Neural cell (in vitro differentiated cells): ENCODE data around the gene MSI2. TPM values are rescaled to one million over a fixed set of nuclear protein-coding genes. Genes with fewer than 3 reads are reported as not detected.

ENCODE experiments used
- H2AFZ ChIP-seq: fragments of 200-600, 300-800 bp; sonication (generic), shearing (Covaris generic); 2 replicates; pipeline ENCODE4 v1.6.0; 2014; ENCODE audit warnings: low read depth, mild to moderate bottlenecking, antibody characterized with exemption, low read length, moderate library complexity
- H3F3A ChIP-seq: fragments of 200-600 bp; shearing (Covaris generic); 2 replicates; pipeline ENCODE4 v1.6.1; 2016; ENCODE audit warnings: mild to moderate bottlenecking, moderate library complexity, mixed read lengths, antibody characterized with exemption, low read length; ENCODE audit not compliant: insufficient read depth, poor library complexity, severe bottlenecking
- H3K27ac ChIP-seq: fragments of 200-600, 300-800 bp; sonication (generic), shearing (Covaris generic); 2 replicates; pipeline ENCODE4 v1.5.1; 2014; ENCODE audit warnings: mild to moderate bottlenecking, low read length, moderate library complexity
- H3K27me3 ChIP-seq: fragments of 300-800, 200-600 bp; sonication (generic), shearing (Covaris generic); 2 replicates; pipeline ENCODE4 v1.6.0; 2014; ENCODE audit warnings: mild to moderate bottlenecking, low read depth, low read length, moderate library complexity; ENCODE audit not compliant: insufficient read depth
- H3K36me3 ChIP-seq: fragments of 300-800, 200-600 bp; sonication (generic), shearing (Covaris generic); 2 replicates; pipeline ENCODE4 v1.5.1; 2014; ENCODE audit warnings: mild to moderate bottlenecking, antibody characterized with exemption, low read length, moderate library complexity; ENCODE audit not compliant: insufficient read depth
- H3K4me2 ChIP-seq: fragments of 300-800, 200-600 bp; sonication (generic), shearing (Covaris generic); 2 replicates; pipeline ENCODE4 v1.6.0; 2014; ENCODE audit warnings: mild to moderate bottlenecking, low read length
- H3K4me3 ChIP-seq: fragments of 300-800, 200-600 bp; sonication (generic), shearing (Covaris generic); 2 replicates; pipeline ENCODE4 v1.5.1; 2014; ENCODE audit warnings: mild to moderate bottlenecking, low read length, moderate library complexity
- H3K79me2 ChIP-seq: fragments of 200-600 bp; shearing (Covaris generic); replicated peaks from 2 replicates; pipeline ENCODE4 v1.6.0; 2014; ENCODE audit warnings: mild to moderate bottlenecking, low read length, moderate library complexity; ENCODE audit not compliant: insufficient read depth
- H3K9ac ChIP-seq: fragments of 300-800, 200-600 bp; sonication (generic), shearing (Covaris generic); 2 replicates; pipeline ENCODE4 v1.6.1; 2016; ENCODE audit warnings: mild to moderate bottlenecking, low read length, mixed read lengths
- H3K9me2 ChIP-seq: fragments of 200-600 bp; shearing (Covaris generic); 2 replicates; pipeline ENCODE4 v1.6.1; 2016; ENCODE audit warnings: mild to moderate bottlenecking, low read length, mixed read lengths; ENCODE audit not compliant: insufficient read depth
- H3K9me3 ChIP-seq: fragments of 200-600, 300-800 bp; sonication (generic), shearing (Covaris generic); 2 replicates; pipeline ENCODE4 v1.6.1; 2016; ENCODE audit warnings: mild to moderate bottlenecking, mixed run types, low read length, moderate library complexity, mixed read lengths
- H4K20me1 ChIP-seq: fragments of 200-600 bp; shearing (Covaris generic); 2 replicates; pipeline ENCODE4 v1.6.1; 2016; ENCODE audit warnings: mild to moderate bottlenecking, mixed run types; ENCODE audit not compliant: insufficient read depth
- EP300 ChIP-seq: fragments of 450-650 bp; conservative IDR thresholded peaks from 2 replicates; pipeline ENCODE4 v1.6.1; 2014; ENCODE audit warnings: antibody characterized with exemption, mild to moderate bottlenecking, moderate library complexity; ENCODE audit not compliant: poor library complexity, severe bottlenecking
- EZH2 ChIP-seq: fragments of 200-600, 300-800 bp; shearing (Covaris generic), sonication (generic); IDR thresholded peaks from 2 replicates; pipeline ENCODE4 v1.6.1; 2014; ENCODE audit warnings: antibody characterized with exemption, low read length, borderline replicate concordance, mild to moderate bottlenecking; ENCODE audit not compliant: insufficient read depth, poor library complexity, severe bottlenecking
- MXI1 ChIP-seq: fragments of 450-650 bp; conservative IDR thresholded peaks from 2 replicates; pipeline ENCODE4 v1.6.1; 2014; ENCODE audit warnings: antibody characterized with exemption, mild to moderate bottlenecking; ENCODE audit not compliant: poor library complexity, severe bottlenecking
- POLR2AphosphoS5 ChIP-seq: IDR thresholded peaks from 2 replicates; pipeline ENCODE4 v1.6.1; 2012
- RAD21 ChIP-seq: fragments of 450-650 bp; conservative IDR thresholded peaks from 2 replicates; pipeline ENCODE4 v1.6.1; 2014; ENCODE audit warnings: antibody characterized with exemption, mild to moderate bottlenecking, moderate library complexity
- SMC3 ChIP-seq: fragments of 450-650 bp; conservative IDR thresholded peaks from 2 replicates; pipeline ENCODE4 v1.6.1; 2014; ENCODE audit warnings: antibody characterized with exemption, mild to moderate bottlenecking, moderate library complexity; ENCODE audit not compliant: poor library complexity
- TAF1 ChIP-seq: IDR thresholded peaks from 2 replicates; pipeline ENCODE4 v1.6.1; 2012; ENCODE audit warnings: low read depth
- polyA plus RNA-seq: library from polyadenylated mRNA; depleted of rRNA; stranded (reverse); fragments of >200 nt; gene quantifications from 2 replicates; pipeline ENCODE4 v1.2.3, GENCODE V29; 2014
- TF ChIP-seq, protein P1 (sequence below): fragments of 450-650 bp; IDR thresholded peaks from 2 replicates; pipeline ENCODE4 v1.5.1; 2014; ENCODE audit warnings: antibody characterized with exemption, mild to moderate bottlenecking, moderate library complexity; ENCODE audit not compliant: poor library complexity, severe bottlenecking
- TF ChIP-seq, protein P2 (sequence below): IDR thresholded peaks from 2 replicates; pipeline ENCODE4 v1.6.1; 2012; ENCODE audit warnings: borderline replicate concordance

MSI2 gene
- polyA plus RNA-seq, 1 donor from 2014 or later: 61.4 TPM

DNA sequence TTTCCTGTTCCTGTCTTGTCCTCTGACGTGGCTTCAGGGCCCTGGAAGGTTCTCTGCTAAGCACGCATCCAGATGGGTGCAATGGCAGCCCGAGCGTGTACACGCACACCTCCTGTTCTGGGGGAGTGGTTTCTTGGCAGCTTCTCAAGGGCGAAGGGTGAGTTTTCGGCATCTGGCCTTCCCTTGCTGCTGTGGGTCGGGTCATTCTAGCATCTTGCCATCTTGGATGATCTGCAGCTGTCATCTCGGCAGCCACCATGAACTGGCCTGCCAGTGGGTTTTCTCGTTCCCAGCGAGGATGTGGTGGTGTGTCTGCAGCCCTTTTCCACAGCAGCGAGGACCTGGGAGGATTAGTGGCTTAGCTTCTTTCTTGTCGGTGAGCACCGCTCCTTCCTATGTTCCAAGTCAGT, 10.6 kb downstream of the MSI2 start:
- Histone ChIP-seq H3K9me2 (no peaks in the 10 kb centered on the region), H3K4me3 (no peak overlapping the region), H3K4me2 (no peak overlapping the region), H4K20me1 (no peaks in the 10 kb centered on the region), H3K9ac (no peak overlapping the region), H2AFZ (no peak overlapping the region), H3F3A (no peaks in the 10 kb centered on the region), H3K79me2 (peaks cover 69% of the 10 kb centered on the region), H3K27me3 (no peaks in the 10 kb centered on the region), H3K27ac (no peak overlapping the region), H3K9me3 (no peaks in the 10 kb centered on the region), H3K36me3 (peaks cover 24% of the 10 kb centered on the region)
- TF ChIP-seq TAF1 (no peak), POLR2AphosphoS5 (no peak), MXI1 (no peak), SMC3 (no peak), RAD21 (no peak), EZH2 (no peak), EP300 (no peak)
- TF ChIP-seq, protein P1, sequence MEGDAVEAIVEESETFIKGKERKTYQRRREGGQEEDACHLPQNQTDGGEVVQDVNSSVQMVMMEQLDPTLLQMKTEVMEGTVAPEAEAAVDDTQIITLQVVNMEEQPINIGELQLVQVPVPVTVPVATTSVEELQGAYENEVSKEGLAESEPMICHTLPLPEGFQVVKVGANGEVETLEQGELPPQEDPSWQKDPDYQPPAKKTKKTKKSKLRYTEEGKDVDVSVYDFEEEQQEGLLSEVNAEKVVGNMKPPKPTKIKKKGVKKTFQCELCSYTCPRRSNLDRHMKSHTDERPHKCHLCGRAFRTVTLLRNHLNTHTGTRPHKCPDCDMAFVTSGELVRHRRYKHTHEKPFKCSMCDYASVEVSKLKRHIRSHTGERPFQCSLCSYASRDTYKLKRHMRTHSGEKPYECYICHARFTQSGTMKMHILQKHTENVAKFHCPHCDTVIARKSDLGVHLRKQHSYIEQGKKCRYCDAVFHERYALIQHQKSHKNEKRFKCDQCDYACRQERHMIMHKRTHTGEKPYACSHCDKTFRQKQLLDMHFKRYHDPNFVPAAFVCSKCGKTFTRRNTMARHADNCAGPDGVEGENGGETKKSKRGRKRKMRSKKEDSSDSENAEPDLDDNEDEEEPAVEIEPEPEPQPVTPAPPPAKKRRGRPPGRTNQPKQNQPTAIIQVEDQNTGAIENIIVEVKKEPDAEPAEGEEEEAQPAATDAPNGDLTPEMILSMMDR: no peak
- TF ChIP-seq, protein P2, sequence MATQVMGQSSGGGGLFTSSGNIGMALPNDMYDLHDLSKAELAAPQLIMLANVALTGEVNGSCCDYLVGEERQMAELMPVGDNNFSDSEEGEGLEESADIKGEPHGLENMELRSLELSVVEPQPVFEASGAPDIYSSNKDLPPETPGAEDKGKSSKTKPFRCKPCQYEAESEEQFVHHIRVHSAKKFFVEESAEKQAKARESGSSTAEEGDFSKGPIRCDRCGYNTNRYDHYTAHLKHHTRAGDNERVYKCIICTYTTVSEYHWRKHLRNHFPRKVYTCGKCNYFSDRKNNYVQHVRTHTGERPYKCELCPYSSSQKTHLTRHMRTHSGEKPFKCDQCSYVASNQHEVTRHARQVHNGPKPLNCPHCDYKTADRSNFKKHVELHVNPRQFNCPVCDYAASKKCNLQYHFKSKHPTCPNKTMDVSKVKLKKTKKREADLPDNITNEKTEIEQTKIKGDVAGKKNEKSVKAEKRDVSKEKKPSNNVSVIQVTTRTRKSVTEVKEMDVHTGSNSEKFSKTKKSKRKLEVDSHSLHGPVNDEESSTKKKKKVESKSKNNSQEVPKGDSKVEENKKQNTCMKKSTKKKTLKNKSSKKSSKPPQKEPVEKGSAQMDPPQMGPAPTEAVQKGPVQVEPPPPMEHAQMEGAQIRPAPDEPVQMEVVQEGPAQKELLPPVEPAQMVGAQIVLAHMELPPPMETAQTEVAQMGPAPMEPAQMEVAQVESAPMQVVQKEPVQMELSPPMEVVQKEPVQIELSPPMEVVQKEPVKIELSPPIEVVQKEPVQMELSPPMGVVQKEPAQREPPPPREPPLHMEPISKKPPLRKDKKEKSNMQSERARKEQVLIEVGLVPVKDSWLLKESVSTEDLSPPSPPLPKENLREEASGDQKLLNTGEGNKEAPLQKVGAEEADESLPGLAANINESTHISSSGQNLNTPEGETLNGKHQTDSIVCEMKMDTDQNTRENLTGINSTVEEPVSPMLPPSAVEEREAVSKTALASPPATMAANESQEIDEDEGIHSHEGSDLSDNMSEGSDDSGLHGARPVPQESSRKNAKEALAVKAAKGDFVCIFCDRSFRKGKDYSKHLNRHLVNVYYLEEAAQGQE: no peak

DNA sequence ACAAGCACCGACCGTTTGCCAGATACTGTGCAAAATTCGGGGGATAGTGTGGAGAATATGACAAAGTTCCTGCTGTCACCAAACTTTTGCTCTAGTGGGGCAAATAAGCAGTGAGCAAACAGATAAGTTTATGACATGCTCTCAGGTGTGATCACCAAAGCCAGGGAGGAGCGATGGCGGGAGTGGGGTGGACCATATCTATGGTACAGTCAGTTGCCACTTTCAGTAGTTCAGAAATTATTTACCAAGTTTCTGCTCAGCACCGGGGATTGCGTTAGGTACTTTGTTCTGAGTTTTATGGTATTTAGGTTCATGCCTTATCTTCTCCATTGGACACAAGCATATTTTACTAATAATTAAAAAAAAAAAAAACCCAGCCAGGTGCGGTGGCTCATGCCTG, 11.9 kb downstream of the MSI2 start:
- Histone ChIP-seq H3K9me3 (no peaks in the 10 kb centered on the region), H3F3A (no peaks in the 10 kb centered on the region), H4K20me1 (no peaks in the 10 kb centered on the region), H3K27me3 (no peaks in the 10 kb centered on the region), H3K9ac (no peak overlapping the region), H2AFZ (no peak overlapping the region), H3K79me2 (peaks cover 61% of the 10 kb centered on the region), H3K27ac (no peak overlapping the region), H3K4me3 (no peak overlapping the region), H3K9me2 (no peaks in the 10 kb centered on the region), H3K36me3 (peaks cover 24% of the 10 kb centered on the region), H3K4me2 (no peak overlapping the region)
- TF ChIP-seq POLR2AphosphoS5: no peak
- no peak for TF ChIP-seq RAD21
- no peak for TF ChIP-seq TAF1
- TF ChIP-seq, protein P2: no peak
- no peak for TF ChIP-seq EZH2
- no peak for TF ChIP-seq EP300
- TF ChIP-seq, protein P1: no peak
- TF ChIP-seq MXI1: no peak
- TF ChIP-seq SMC3: no peak
